CD4-positive, alpha-beta T cell treated with Interleukin-17A for 1 hour (primary cell): ENCODE results near the gene EPM2AIP1.

Experiments used
- DNase-seq: peaks from one replicate; pipeline ENCODE4 v3.0.0-alpha.2; 2020

EPM2AIP1 gene

DNA sequence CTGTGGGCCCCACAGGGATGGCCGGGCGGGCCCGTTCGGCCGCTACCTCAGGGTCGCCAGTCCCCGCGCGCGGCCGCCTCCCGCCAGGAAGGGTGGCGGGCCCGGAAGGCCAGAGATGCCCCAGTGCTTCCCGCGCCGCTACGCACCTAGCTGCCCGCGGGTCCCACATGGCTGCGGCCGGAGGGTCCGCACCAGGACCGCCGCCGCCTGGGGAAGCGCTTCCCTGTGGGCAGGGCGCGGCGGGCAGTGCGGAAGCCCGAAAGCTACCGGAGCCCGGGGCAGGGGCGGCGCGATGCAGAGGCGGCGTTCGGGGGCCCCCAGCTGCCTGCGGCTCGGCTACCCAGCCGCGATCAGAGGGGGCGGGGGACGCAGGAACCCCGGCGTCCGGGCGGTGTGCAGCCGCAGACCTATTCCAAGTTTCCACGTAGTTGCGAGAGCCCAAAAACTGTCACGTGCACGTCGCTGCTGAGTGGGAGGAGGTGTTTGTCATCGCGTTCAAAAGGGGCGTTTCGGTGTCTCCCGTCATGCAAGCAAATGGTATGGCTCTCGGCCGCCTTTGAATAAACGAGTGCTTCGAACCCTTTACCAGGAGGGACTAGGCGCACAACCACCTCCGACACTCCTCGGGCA, 48.2 kb downstream of the EPM2AIP1 start, which contains the start of gene TRANK1:
TSS of gene TRANK1 (minus strand) at position 414 of the 630 bp plus-strand sequence. CDS start at position 169, 245 bp downstream.
- DNase-seq: peak; percentile 88

DNA sequence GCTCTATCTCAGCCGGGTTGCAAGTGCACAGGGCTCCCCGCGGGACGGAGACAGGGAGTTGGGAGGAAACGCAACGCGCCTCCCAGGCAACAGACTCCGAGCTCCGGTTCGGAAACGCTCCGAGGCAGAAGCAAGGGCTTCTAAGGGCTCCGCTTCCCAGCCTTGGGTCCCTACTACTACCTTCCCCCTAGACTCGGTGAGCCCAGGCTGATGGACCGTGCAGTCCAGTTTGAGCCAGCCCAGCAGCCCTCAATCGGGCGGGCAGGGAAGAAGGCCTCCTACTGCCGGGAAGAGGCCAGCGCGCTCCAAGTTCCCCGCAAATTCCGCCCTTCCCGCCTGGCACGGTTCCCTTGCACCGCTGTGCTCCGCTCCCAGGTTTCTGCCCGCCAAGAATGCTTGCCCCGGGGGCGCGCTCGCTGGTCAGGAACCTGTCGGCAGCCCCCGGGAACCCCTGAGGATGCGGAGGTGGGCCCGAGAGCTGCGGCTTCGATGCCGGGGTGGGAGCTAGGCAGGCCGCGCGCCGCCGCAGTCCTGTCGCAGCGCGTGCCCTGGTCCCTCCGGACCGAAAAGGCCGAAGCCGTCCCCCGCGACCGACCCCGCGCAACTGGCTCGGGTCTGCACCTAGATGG, 48.8 kb downstream of the EPM2AIP1 start:
- peak; percentile 9 for DNase-seq

DNA sequence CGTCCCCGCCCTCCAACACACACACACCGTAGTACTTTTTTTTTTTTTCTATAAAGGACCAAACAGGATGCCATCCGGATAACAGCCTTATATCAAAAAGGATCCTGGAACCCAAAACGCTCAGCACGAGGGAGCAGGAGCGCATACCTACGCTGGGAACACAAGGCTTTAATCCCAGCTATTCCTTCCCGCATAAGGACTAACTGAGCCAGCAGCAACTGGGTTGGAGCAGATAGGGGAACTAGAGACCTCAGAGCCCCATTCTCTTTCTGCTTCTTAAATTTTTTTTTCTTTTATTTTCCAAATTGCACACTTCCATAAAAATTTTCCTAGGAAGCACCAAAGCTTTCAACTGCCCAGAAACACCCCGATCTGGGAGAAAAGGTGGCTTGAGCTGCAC, 49.3 kb downstream of the EPM2AIP1 start:
- DNase-seq: no peak

DNA sequence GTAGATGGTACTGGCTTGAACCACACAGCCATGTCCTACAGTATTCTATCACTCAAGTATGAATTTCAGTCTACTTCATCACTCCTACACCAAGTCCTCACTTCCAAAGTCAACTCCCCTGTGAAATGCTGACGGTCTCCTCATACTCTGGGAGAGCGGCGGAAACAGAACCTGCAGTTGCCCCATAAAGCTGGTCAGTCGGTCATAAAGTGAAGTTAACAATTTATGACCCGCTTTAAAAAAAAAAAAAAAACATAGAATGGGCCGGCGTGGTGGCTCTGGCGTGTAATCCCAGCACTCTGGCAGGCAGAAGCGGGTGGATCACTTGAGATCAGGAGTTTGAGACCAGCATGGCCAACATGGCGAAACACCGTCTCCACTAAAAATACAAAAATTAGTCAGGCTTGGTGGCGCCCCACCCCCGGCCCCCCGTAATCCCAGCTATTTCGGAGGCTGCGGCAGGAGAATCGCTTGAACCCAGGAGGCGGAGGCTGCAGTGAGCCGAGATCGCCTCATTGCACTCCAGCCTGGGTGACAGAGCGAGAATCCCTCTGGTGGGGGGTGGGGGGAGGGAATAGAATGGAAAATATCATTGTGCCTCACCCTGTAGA, 50.2 kb downstream of the EPM2AIP1 start:
- no peak for DNase-seq

DNA sequence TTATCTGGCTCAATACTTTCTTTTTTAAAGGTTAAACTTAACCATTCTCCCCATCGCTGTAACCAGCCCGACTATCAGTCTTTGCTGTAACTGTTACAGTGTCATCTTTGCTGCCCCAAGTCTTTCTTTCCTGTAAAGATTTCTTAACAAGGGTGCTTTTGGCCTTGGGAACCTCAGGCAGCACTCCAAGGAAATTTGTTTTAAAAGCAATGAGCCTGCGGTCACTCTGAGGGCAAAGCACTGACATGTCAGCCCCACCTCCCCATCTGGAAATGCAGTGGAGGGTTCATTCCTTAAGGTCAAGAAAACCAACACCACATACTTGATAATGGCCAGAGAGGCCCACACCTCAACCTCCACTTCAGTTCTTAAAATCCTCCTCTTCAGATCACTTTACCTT, 51.3 kb downstream of the EPM2AIP1 start:
- DNase-seq: no peak

DNA sequence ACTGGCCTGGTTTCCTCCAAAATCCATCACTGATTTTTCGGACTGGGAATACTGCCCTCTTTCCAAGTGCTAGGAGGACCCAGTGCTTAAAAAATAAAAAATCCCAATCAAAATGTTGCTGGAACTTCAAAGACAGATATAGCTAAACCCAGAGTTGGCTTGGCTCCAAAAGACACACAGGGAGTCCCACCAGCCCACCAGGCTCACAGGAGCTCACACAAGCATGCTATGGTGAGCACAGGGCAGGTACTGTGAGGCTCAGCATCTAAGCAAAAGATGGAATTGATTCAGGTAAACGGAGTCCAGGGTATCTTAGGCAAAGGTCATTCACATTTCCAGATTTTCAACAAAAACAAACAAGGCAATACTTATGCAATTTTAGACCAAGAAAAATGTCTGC, 51.8 kb downstream of the EPM2AIP1 start:
- no peak for DNase-seq

DNA sequence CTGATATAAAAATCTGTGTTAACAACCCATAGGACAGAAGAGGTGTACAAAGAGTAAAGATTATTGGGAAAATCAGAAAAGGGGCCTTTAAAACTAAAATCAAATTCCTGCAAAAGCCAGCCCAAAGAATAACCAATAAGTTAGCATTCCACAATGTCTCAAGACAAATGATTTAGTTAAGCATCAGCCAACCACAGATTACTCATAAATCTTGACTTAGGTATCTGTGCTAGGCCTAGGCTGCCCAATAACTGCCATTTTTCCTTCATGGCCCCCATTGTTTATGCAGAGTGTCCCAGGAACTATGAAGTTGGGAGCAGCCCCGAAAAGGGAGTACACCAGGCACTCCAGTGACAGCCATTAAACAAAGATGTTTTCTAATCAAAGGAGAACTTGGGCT, 55.4 kb downstream of the EPM2AIP1 start:
- no peak for DNase-seq
